Fibroblast of the aortic adventitia (primary cell): ENCODE data around the gene LRMDA. TPM values are rescaled to one million over a fixed set of nuclear protein-coding genes. Genes with fewer than 3 reads are reported as not detected.
A peak's percentile ranks its signal among the peaks of the same experiment; 100 is the strongest.

Experiments used
- DNase-seq: peaks from one replicate; pipeline ENCODE4 v3.0.0-alpha.2; 2010; ENCODE audit warnings: low read depth
- H3K4me3 ChIP-seq: 2 replicates; pipeline ENCODE4 v1.5.1; 2011; ENCODE audit warnings: low read depth, mild to moderate bottlenecking, control low read depth, low read length, moderate library complexity
- CTCF ChIP-seq: IDR thresholded peaks from 2 replicates; pipeline ENCODE4 v1.5.1; 2011; ENCODE audit warnings: mild to moderate bottlenecking, low read length, control low read depth, inconsistent platforms; ENCODE audit not compliant: insufficient read depth
- total RNA-seq: library from RNA; depleted of rRNA; stranded (reverse); fragments of >200 nt; gene quantifications from 2 replicates; pipeline ENCODE4 v1.2.3, GENCODE V29; 2012; ENCODE audit warnings: low replicate concordance

The LRMDA gene
- total RNA-seq, 1 donor = 6.3 TPM

- H3K4me3 ChIP-seq = no peak overlapping the region
- TF ChIP-seq CTCF = no peak
- no peak for DNase-seq
Observed at GRCh38 chr10:75394221-75394620, 37.2 kb upstream of the LRMDA start.

- peak overlapping the region; percentile 99 for H3K4me3 ChIP-seq
- DNase-seq = peak; percentile 56
Observed at GRCh38 chr10:75395066-75395931, 36.1 kb upstream of the LRMDA start.

GRCh38 chr10:75395932-75396630 lies 35.3 kb upstream of the LRMDA start:
- DNase-seq = peak; percentile 45
- peak overlapping the region; percentile 99 for H3K4me3 ChIP-seq
- no peak for TF ChIP-seq CTCF

More at GRCh38 chr10:75395066-75395931, 36.1 kb upstream of the LRMDA start:
- peak; percentile 59 for TF ChIP-seq CTCF

- peak; percentile 45 for DNase-seq
- peak overlapping the region; percentile 99 for H3K4me3 ChIP-seq
- TF ChIP-seq CTCF = no peak
Observed at GRCh38 chr10:75396631-75397495, 34.6 kb upstream of the LRMDA start.

GRCh38 chr10:75397496-75398199 lies 33.8 kb upstream of the LRMDA start:
- no peak for TF ChIP-seq CTCF
- peak overlapping the region; percentile 99 for H3K4me3 ChIP-seq
- DNase-seq = peak; percentile 49

GRCh38 chr10:75398200-75398691 lies 33.2 kb upstream of the LRMDA start:
- no peak for TF ChIP-seq CTCF
- DNase-seq = peak; percentile 52
- peak overlapping the region; percentile 99 for H3K4me3 ChIP-seq
